ENCODE data around the gene HNRNPR. TPM values are rescaled to one million over a fixed set of nuclear protein-coding genes. Genes with fewer than 3 reads are reported as not detected.
A peak's percentile ranks its signal among the peaks of the same experiment; 100 is the strongest.

HNRNPR gene
- polyA plus RNA-seq, 1 donor (not counting 4 experiments of a cell fraction or from before 2014, with no cell fraction given), result 169 TPM

- peak overlapping the region in 2 of 3 experiments; percentile 73 to 100 for H3K4me3 ChIP-seq (ENCODE audit: control insufficient read depth in 2 of 3, extremely low read depth in 1 of 3, insufficient read depth in 2 of 3, low read depth in 1 of 3, low read length in 3 of 3)
- H2AFZ ChIP-seq (ENCODE audit: control insufficient read depth, low read length), result no peak overlapping the region
- H3K9ac ChIP-seq (ENCODE audit: control insufficient read depth, extremely low read depth, insufficient read depth, low read length), result peak overlapping the region; percentile 97
- peaks cover 0 to 1% of the 10 kb centered on the region in 2 experiments for H3K36me3 ChIP-seq (ENCODE audit: control insufficient read depth in 2 of 2, extremely low read depth in 1 of 2, insufficient read depth in 2 of 2, low read length in 2 of 2)
- dilution Hi-C loops (cut with MboI; ENCODE audit: extremely low pct_ligation_motif_present, low sequenced_read_pairs), result no loop called here
- no peaks in the 10 kb centered on the region for H3K27me3 ChIP-seq (ENCODE audit: control insufficient read depth, extremely low read depth, insufficient read depth, low read length)
- H4K20me1 ChIP-seq (ENCODE audit: control insufficient read depth, extremely low read depth, insufficient read depth, low read length), result no peaks in the 10 kb centered on the region
- H3K4me1 ChIP-seq (ENCODE audit: control insufficient read depth, extremely low read depth, insufficient read depth, low read length), result peaks cover 35% of the 10 kb centered on the region
- peak overlapping the region; percentile 87 for H3K4me2 ChIP-seq (ENCODE audit: control insufficient read depth, extremely low read depth, insufficient read depth, low read depth, low read length)
- no peaks in the 10 kb centered on the region for H3K9me3 ChIP-seq (ENCODE audit: control insufficient read depth, low read depth, low read length)
- DNase-seq (ENCODE audit: low read depth, low spot score), result no peak
- no peak for FAIRE-seq
- peak overlapping the region; percentile 97 for H3K27ac ChIP-seq (ENCODE audit: control insufficient read depth, insufficient read depth, low read length)
- H3K9me1 ChIP-seq (ENCODE audit: control insufficient read depth, extremely low read depth, insufficient read depth, low read length), result peaks cover 3% of the 10 kb centered on the region
- TF ChIP-seq CTCF (optimal IDR thresholded peaks at IDR 0.05 in 1 of 3, IDR thresholded peaks at IDR 0.05 in 1 of 3, conservative IDR thresholded peaks at IDR 0.05 in 1 of 3; ENCODE audit: extremely low read depth in 1 of 3, insufficient read depth in 2 of 3, low read length in 3 of 3), result no peak
- no peak for TF ChIP-seq EZH2 (IDR thresholded peaks at IDR 0.05; ENCODE audit: low read length)
- peaks cover 16% of the 10 kb centered on the region for H3K79me2 ChIP-seq (ENCODE audit: control insufficient read depth, insufficient read depth, low read length)
These were observed 26.2 kb upstream of the HNRNPR start for GRCh38 chr1:23370330-23370708.

- TF ChIP-seq CTCF (optimal IDR thresholded peaks at IDR 0.05 in 1 of 3, IDR thresholded peaks at IDR 0.05 in 1 of 3, conservative IDR thresholded peaks at IDR 0.05 in 1 of 3; ENCODE audit: extremely low read depth in 1 of 3, insufficient read depth in 2 of 3, low read length in 3 of 3), result no peak
- no peak for TF ChIP-seq EZH2 (IDR thresholded peaks at IDR 0.05; ENCODE audit: low read length)
- H3K79me2 ChIP-seq (ENCODE audit: control insufficient read depth, insufficient read depth, low read length), result peaks cover 21% of the 10 kb centered on the region
- DNase-seq (ENCODE audit: low read depth, low spot score) (no peak), FAIRE-seq (no peak)
- H3K9me3 ChIP-seq (ENCODE audit: control insufficient read depth, low read depth, low read length), result peaks cover 3% of the 10 kb centered on the region
- peak within 1 kb of the TSS; percentile 73 to 100 (median 94) for H3K4me3 ChIP-seq (ENCODE audit: control insufficient read depth in 2 of 3, extremely low read depth in 1 of 3, insufficient read depth in 2 of 3, low read depth in 1 of 3, low read length in 3 of 3)
- H2AFZ ChIP-seq (ENCODE audit: control insufficient read depth, low read length), result peak within 1 kb of the TSS; percentile 100
- H3K9ac ChIP-seq (ENCODE audit: control insufficient read depth, extremely low read depth, insufficient read depth, low read length), result peak within 1 kb of the TSS; percentile 97
- peaks cover 35% of the 10 kb centered on the region for H3K4me1 ChIP-seq (ENCODE audit: control insufficient read depth, extremely low read depth, insufficient read depth, low read length)
- H3K27ac ChIP-seq (ENCODE audit: control insufficient read depth, insufficient read depth, low read length), result peak within 1 kb of the TSS; percentile 97
- H4K20me1 ChIP-seq (ENCODE audit: control insufficient read depth, extremely low read depth, insufficient read depth, low read length), result no peaks in the 10 kb centered on the region
- peak within 1 kb of the TSS; percentile 87 for H3K4me2 ChIP-seq (ENCODE audit: control insufficient read depth, extremely low read depth, insufficient read depth, low read depth, low read length)
- no peaks in the 10 kb centered on the region for H3K27me3 ChIP-seq (ENCODE audit: control insufficient read depth, extremely low read depth, insufficient read depth, low read length)
- H3K9me1 ChIP-seq (ENCODE audit: control insufficient read depth, extremely low read depth, insufficient read depth, low read length), result peaks cover 3% of the 10 kb centered on the region
- peaks cover 1 to 5% of the 10 kb centered on the region in 2 experiments for H3K36me3 ChIP-seq (ENCODE audit: control insufficient read depth in 2 of 2, extremely low read depth in 1 of 2, insufficient read depth in 2 of 2, low read length in 2 of 2)
- dilution Hi-C loops (cut with MboI; ENCODE audit: extremely low pct_ligation_motif_present, low sequenced_read_pairs), result no loop called here
These were observed 25.4 kb upstream of the HNRNPR start, which contains the start of gene ZNF436 for GRCh38 chr1:23369335-23370013. Gene ZNF436 (minus strand): TSS chr1:23369836. CDS start chr1:23368005, 1,831 bp downstream.
